ENCODE results near the gene MYL6B. TPM values are rescaled to one million over a fixed set of nuclear protein-coding genes. Genes with fewer than 3 reads are reported as not detected.

The MYL6B gene
- total and polyA plus RNA-seq, 2 of the 4 experiments (the other 2 are of a cell fraction) = 78.3 to 112 TPM

GRCh38 chr12:56110571-56110970, 41.8 kb upstream of the MYL6B start (continued):
- no peak for TF ChIP-seq SMC3 (IDR thresholded peaks at IDR 0.05; ENCODE audit: low read depth, low read length)
- TF ChIP-seq RAD21 (IDR thresholded peaks at IDR 0.05; ENCODE audit: low read length) = no peak
- TF ChIP-seq MAFK (IDR thresholded peaks at IDR 0.05; ENCODE audit: low read depth, low read length) = no peak
- TF ChIP-seq RCOR1 (IDR thresholded peaks at IDR 0.05; ENCODE audit: insufficient replicate concordance, low read length) = no peak

DNA sequence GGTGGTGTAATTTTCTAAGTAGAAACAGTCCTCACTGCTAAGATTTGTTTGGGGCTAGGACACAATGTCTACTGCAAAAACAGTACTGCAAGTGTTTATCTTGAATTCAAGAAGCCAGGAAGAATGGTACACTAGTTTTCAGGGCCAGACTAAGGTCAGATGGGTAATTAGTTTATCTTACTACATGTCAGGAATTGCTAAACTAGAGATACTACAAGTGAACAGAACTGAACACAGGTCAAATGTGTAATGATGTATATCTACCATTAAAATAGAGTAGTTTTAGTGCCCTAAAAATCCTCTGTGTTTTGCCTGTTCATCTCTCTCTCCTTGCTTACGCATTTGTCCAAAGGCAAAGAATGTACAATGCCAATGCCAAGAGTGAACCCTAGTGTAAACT, 38.3 kb upstream of the MYL6B start:
- Histone ChIP-seq H3K18ac (ENCODE audit: low read depth, low read length) (no peak overlapping the region), H2AK9ac (replicated peaks; ENCODE audit: low read depth, low read length, poor library complexity) (no peak overlapping the region), H3K4me1 (ENCODE audit: control insufficient read depth, insufficient read depth, low read length) (peaks cover 5% of the 10 kb centered on the region), H3K27me3 (ENCODE audit: control insufficient read depth, insufficient read depth, low read length) (no peaks in the 10 kb centered on the region), H2BK15ac (ENCODE audit: low read depth, low read length) (no peak overlapping the region), H4K20me1 (ENCODE audit: insufficient read depth, low read length) (peaks cover 7% of the 10 kb centered on the region), H2AK5ac (ENCODE audit: low read depth, low read length) (no peak overlapping the region), H3K4ac (ENCODE audit: low read depth, low read length) (no peak overlapping the region), H3K27ac (ENCODE audit: insufficient read depth, low read length) (no peak overlapping the region), H3K56ac (ENCODE audit: extremely low read depth, insufficient read depth, low read length) (no peak overlapping the region), H2BK120ac (ENCODE audit: low read depth, low read length) (no peak overlapping the region), H2BK20ac (ENCODE audit: low read depth, low read length) (no peak overlapping the region), H3K4me3 (ENCODE audit: insufficient read depth, low read depth, low read length) (no peak overlapping the region), H4K5ac (ENCODE audit: low read depth, low read length) (no peak overlapping the region), H2BK5ac (ENCODE audit: low read depth, low read length, poor library complexity, severe bottlenecking) (no peak overlapping the region), H3K23ac (ENCODE audit: low read depth, low read length) (no peak overlapping the region), H3K14ac (replicated peaks; ENCODE audit: low read depth, low read length) (no peak overlapping the region), H3K79me1 (ENCODE audit: low read depth in 1 of 2, low read length in 2 of 2) (peaks cover 9 to 27% of the 10 kb centered on the region in 2 experiments; a peak in 3 of 4 replicates), H4K91ac (ENCODE audit: insufficient read depth, low read depth, low read length) (no peak overlapping the region), H4K8ac (ENCODE audit: low read depth in 2 of 2, low read length in 2 of 2) (no peak overlapping the region), H2AFZ (replicated peaks; ENCODE audit: low read length, poor library complexity) (no peak overlapping the region), H3K9me1 (ENCODE audit: insufficient read depth, low read length) (no peaks in the 10 kb centered on the region), H3K9me3 (ENCODE audit: control insufficient read depth, insufficient read depth, low read length) (no peaks in the 10 kb centered on the region), H3K4me2 (ENCODE audit: low read depth, low read length) (no peak overlapping the region), H3K9ac (ENCODE audit: low read depth, low read length) (no peak overlapping the region), H3K36me3 (ENCODE audit: control insufficient read depth, insufficient read depth, low read length) (peaks cover 34% of the 10 kb centered on the region)
- ChIA-PET POLR2A (ENCODE audit: unreplicated experiment) (no interaction called here), CTCF (no interaction called here)
- TF ChIP-seq SMC3 (IDR thresholded peaks at IDR 0.05; ENCODE audit: low read depth, low read length) (no peak), BHLHE40 (IDR thresholded peaks at IDR 0.05; ENCODE audit: low read depth, low read length) (no peak), RCOR1 (IDR thresholded peaks at IDR 0.05; ENCODE audit: insufficient replicate concordance, low read length) (no peak), CTCF (conservative IDR thresholded peaks at IDR 0.05; ENCODE audit: low read depth, low read length) (no peak), MAFK (IDR thresholded peaks at IDR 0.05; ENCODE audit: low read depth, low read length) (no peak)
- DNase-seq (no peak), ATAC-seq (ENCODE audit: low read depth) (no peak)
- in situ Hi-C loops (cut with MboI; ENCODE audit: low sequenced_read_pairs) (no loop called here), intact Hi-C loops (cut with micrococcal nuclease) (no loop called here), dilution Hi-C loops (cut with HindIII; ENCODE audit: low sequenced_read_pairs, unreplicated experiment) (no loop called here)
- no CpG with 5 or more reads among the region's 1 CpG for WGBS, 2 experiments (ENCODE audit: extremely low coverage in 2 of 2, insufficient read length in 1 of 2)
- BruUV-seq (replicated peaks) = no TSS peak

Data from IMR-90 (cell line).